Mammary microvascular endothelial cell (primary cell): ENCODE data around the gene VPS36. TPM values are rescaled to one million over a fixed set of nuclear protein-coding genes. Genes with fewer than 3 reads are reported as not detected.

Source experiments
- total RNA-seq: library from RNA; depleted of rRNA; stranded (reverse); fragments of >200 nt; gene quantifications from 2 replicates; pipeline ENCODE4 v1.2.3, GENCODE V29; 2015

Gene VPS36
- 21.3 and 22.3 TPM in 2 replicates for total RNA-seq

GRCh38 chr13:52450012-52450792 is at the start of gene VPS36:
VPS36 (minus strand) TSS chr13:52450634; CDS start chr13:52450594, 40 bp downstream.

GRCh38 chr13:52454820-52455676 is 4.6 kb upstream of the VPS36 start, which contains the start of gene CKAP2:
CKAP2 (plus strand) TSS chr13:52455478; CDS start chr13:52455557, 79 bp downstream.

GRCh38 chr13:52405767-52406494 is 44.5 kb downstream of the VPS36 start, which contains the start of gene THSD1:
THSD1 (minus strand) TSS chr13:52406172; CDS start chr13:52402600, 3,572 bp downstream.

Other genes starting within 250 kb of the VPS36 start
- gene THSD1, start 44.5 kb downstream of the VPS36 start, total RNA-seq, result 31.0 and 33.9 TPM in 2 replicates
- 54.4 and 58.2 TPM in 2 replicates for gene CKAP2, start 4.8 kb upstream of the VPS36 start, total RNA-seq
- 2.4 and 2.5 TPM in 2 replicates for gene HNRNPA1L2, start 191.8 kb upstream of the VPS36 start, total RNA-seq
- gene SUGT1, start 202.2 kb upstream of the VPS36 start, total RNA-seq, result 50.9 and 66.4 TPM in 2 replicates